Measurements from ENCODE around the gene OR6C1. TPM values are rescaled to one million over a fixed set of nuclear protein-coding genes. Genes with fewer than 3 reads are reported as not detected.

Gene OR6C1
- total RNA-seq, 1 experiment from 2014 or later: not detected

DNA sequence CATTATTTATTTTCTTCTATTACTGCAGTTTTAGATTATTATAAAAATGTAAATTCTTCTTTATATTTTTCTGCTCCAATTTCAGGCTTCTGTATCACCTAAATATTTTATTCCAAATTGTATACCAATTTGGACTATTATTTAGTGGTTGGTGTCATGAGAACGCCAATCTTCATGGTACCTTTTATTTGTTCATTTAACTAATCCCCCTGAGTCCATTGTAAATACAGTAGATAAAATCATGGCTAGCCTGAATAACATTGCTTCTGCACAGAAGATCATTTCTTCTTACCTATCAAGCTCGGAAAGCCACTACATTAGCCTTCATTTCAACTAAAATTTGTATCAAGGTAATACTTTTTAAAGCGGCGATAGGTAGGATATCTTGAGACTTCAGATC is 48.5 kb downstream of the OR6C1 start, which contains the start of gene OR6C75:
Gene OR6C75 (plus strand): TSS at position 301 of the 400 bp plus-strand sequence. CDS start 2,136 bp downstream, outside the sequence.
- Histone ChIP-seq H4K20me1 (ENCODE audit: insufficient read depth, low read depth, low read length) (no peaks in the 10 kb centered on the region), H3K27ac (ENCODE audit: low read length) (no peak within 1 kb of the TSS), H3K36me3 (ENCODE audit: insufficient read depth, low read length) (no peaks in the 10 kb centered on the region), H3K4me1 (ENCODE audit: low read length) (no peaks in the 10 kb centered on the region), H3K9me2 (replicated peaks; ENCODE audit: insufficient read depth, low read length) (no peaks in the 10 kb centered on the region), H3K9me3 (ENCODE audit: low read length) (no peaks in the 10 kb centered on the region), H3K4me2 (ENCODE audit: low read depth, low read length, poor library complexity, severe bottlenecking) (no peak within 1 kb of the TSS), H3K4me3 (ENCODE audit: low read length) (no peak within 1 kb of the TSS), H3K27me3 (ENCODE audit: low read length) (no peaks in the 10 kb centered on the region), H3K9ac (ENCODE audit: low read length) (no peak within 1 kb of the TSS), H2AFZ (ENCODE audit: low read length) (no peak within 1 kb of the TSS), H3K79me2 (ENCODE audit: low read length) (no peaks in the 10 kb centered on the region)
- DNase-seq: no peak

DNA sequence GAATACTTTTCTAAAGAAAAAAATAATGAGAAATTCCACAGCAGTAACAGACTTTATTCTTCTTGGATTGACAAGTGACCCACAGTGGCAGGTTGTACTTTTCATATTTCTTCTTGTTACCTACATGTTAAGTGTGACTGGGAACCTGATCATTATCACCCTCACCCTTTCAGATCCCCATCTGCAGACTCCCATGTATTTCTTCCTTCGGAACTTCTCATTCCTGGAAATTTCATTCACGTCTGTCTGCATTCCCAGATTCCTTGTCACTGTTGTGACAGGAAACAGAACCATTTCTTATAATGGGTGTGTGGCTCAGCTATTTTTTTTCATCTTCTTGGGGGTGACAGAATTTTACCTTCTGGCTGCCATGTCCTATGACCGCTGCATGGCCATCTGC is 50.9 kb downstream of the OR6C1 start:
- no peak for DNase-seq
- no peak overlapping the region for H3K4me3 ChIP-seq (ENCODE audit: low read length)
- no peaks in the 10 kb centered on the region for H3K9me3 ChIP-seq (ENCODE audit: low read length)
- no peaks in the 10 kb centered on the region for H3K9me2 ChIP-seq (replicated peaks; ENCODE audit: insufficient read depth, low read length)
- H3K27me3 ChIP-seq (ENCODE audit: low read length): no peaks in the 10 kb centered on the region
- H3K27ac ChIP-seq (ENCODE audit: low read length): no peak overlapping the region
- no peak overlapping the region for H3K4me2 ChIP-seq (ENCODE audit: low read depth, low read length, poor library complexity, severe bottlenecking)
- H2AFZ ChIP-seq (ENCODE audit: low read length): no peak overlapping the region
- H3K79me2 ChIP-seq (ENCODE audit: low read length): no peaks in the 10 kb centered on the region
- no peaks in the 10 kb centered on the region for H3K36me3 ChIP-seq (ENCODE audit: insufficient read depth, low read length)
- H4K20me1 ChIP-seq (ENCODE audit: insufficient read depth, low read depth, low read length): no peaks in the 10 kb centered on the region
- no peak overlapping the region for H3K9ac ChIP-seq (ENCODE audit: low read length)
- no peaks in the 10 kb centered on the region for H3K4me1 ChIP-seq (ENCODE audit: low read length)

Other genes starting within 250 kb of the OR6C1 start
- not detected in 2 replicates for gene OR9K2, start 187.9 kb upstream of the OR6C1 start, total RNA-seq (2014; rRNA removed; shearing (Covaris generic); ENCODE audit: low replicate concordance)
- gene OR10A7, start 93.3 kb upstream of the OR6C1 start, total RNA-seq (2014; rRNA removed; shearing (Covaris generic); ENCODE audit: low replicate concordance): not detected in 2 replicates
- not detected in 2 replicates for gene OR6C74, start 69.7 kb upstream of the OR6C1 start, total RNA-seq (2014; rRNA removed; shearing (Covaris generic); ENCODE audit: low replicate concordance)
- gene OR6C6, start 17.8 kb upstream of the OR6C1 start, total RNA-seq (2014; rRNA removed; shearing (Covaris generic); ENCODE audit: low replicate concordance): not detected in 2 replicates
- gene OR6C3, start 16.4 kb downstream of the OR6C1 start, total RNA-seq (2014; rRNA removed; shearing (Covaris generic); ENCODE audit: low replicate concordance): not detected in 2 replicates
- not detected in 2 replicates for gene OR6C75, start 48.6 kb downstream of the OR6C1 start, total RNA-seq (2014; rRNA removed; shearing (Covaris generic); ENCODE audit: low replicate concordance)
- not detected in 2 replicates for gene OR6C65, start 86.2 kb downstream of the OR6C1 start, total RNA-seq (2014; rRNA removed; shearing (Covaris generic); ENCODE audit: low replicate concordance)
- gene OR6C76, start 111.9 kb downstream of the OR6C1 start, total RNA-seq (2014; rRNA removed; shearing (Covaris generic); ENCODE audit: low replicate concordance): not detected in 2 replicates
- not detected in 2 replicates for gene OR6C2, start 129.7 kb downstream of the OR6C1 start, total RNA-seq (2014; rRNA removed; shearing (Covaris generic); ENCODE audit: low replicate concordance)
- not detected in 2 replicates for gene OR6C70, start 155.8 kb downstream of the OR6C1 start, total RNA-seq (2014; rRNA removed; shearing (Covaris generic); ENCODE audit: low replicate concordance)
- gene OR6C68, start 178.0 kb downstream of the OR6C1 start, total RNA-seq (2014; rRNA removed; shearing (Covaris generic); ENCODE audit: low replicate concordance): not detected in 2 replicates
- not detected in 2 replicates for gene OR6C4, start 235.3 kb downstream of the OR6C1 start, total RNA-seq (2014; rRNA removed; shearing (Covaris generic); ENCODE audit: low replicate concordance)